ENCODE measurements around the gene REC114.

DNA sequence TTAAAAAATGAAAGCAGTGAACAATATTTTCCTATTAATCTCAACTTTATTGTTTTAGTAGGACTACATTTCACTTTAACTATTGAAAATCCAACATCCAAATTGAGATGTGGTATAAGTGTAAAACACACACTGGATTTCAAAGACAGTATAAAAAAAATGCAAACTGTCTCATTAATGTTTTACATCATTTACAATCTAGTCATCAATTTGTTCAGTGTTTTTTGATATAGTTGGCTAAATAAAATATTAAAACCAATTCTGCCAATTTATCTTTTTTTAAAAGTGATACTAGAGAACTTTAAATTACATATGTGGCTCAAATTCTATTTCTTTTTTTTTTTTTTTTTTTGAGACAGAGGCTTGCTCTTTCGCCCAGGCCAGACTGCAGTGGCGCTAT is 95.2 kb downstream of the REC114 start:
- TF ChIP-seq, protein P1, sequence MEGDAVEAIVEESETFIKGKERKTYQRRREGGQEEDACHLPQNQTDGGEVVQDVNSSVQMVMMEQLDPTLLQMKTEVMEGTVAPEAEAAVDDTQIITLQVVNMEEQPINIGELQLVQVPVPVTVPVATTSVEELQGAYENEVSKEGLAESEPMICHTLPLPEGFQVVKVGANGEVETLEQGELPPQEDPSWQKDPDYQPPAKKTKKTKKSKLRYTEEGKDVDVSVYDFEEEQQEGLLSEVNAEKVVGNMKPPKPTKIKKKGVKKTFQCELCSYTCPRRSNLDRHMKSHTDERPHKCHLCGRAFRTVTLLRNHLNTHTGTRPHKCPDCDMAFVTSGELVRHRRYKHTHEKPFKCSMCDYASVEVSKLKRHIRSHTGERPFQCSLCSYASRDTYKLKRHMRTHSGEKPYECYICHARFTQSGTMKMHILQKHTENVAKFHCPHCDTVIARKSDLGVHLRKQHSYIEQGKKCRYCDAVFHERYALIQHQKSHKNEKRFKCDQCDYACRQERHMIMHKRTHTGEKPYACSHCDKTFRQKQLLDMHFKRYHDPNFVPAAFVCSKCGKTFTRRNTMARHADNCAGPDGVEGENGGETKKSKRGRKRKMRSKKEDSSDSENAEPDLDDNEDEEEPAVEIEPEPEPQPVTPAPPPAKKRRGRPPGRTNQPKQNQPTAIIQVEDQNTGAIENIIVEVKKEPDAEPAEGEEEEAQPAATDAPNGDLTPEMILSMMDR (IDR thresholded peaks at IDR 0.05): no peak
- no peak for TF ChIP-seq POLR2A (IDR thresholded peaks at IDR 0.05)
